ENCODE data around the gene RALB.

Gene RALB

GRCh38 chr2:120260736-120261135 lies 8.1 kb downstream of the RALB start:
- no peak for DNase-seq (ENCODE audit: low read depth, low spot score)
- H3K9ac ChIP-seq (ENCODE audit: insufficient read length): no peak overlapping the region
- H3K4me3 ChIP-seq: no peak overlapping the region
- H3K36me3 ChIP-seq (ENCODE audit: insufficient read depth, low read length): no peaks in the 10 kb centered on the region
- TF ChIP-seq POLR2AphosphoS5 (IDR thresholded peaks at IDR 0.05; ENCODE audit: borderline replicate concordance, low read depth, low read length) (no peak), FOXP2 (optimal IDR thresholded peaks at IDR 0.05; ENCODE audit: control extremely low read depth, extremely low read length, insufficient read depth) (no peak)
- H3K9me3 ChIP-seq (ENCODE audit: low read depth, low read length): no peaks in the 10 kb centered on the region
- H3K27ac ChIP-seq: no peak overlapping the region

- no peak for DNase-seq (ENCODE audit: low read depth, low spot score)
- TF ChIP-seq FOXP2 (optimal IDR thresholded peaks at IDR 0.05; ENCODE audit: control extremely low read depth, extremely low read length, insufficient read depth) (no peak), POLR2AphosphoS5 (IDR thresholded peaks at IDR 0.05; ENCODE audit: borderline replicate concordance, low read depth, low read length) (no peak), EZH2 (IDR thresholded peaks at IDR 0.05) (no peak)
- Histone ChIP-seq H3K27ac (no peak overlapping the region), H3K36me3 (ENCODE audit: insufficient read depth, low read length) (no peaks in the 10 kb centered on the region), H3K9ac (ENCODE audit: insufficient read length) (no peak overlapping the region), H3K9me3 (ENCODE audit: low read depth, low read length) (no peaks in the 10 kb centered on the region), H3K4me3 (no peak overlapping the region)
These were observed 8.8 kb downstream of the RALB start for GRCh38 chr2:120261387-120262006.

GRCh38 chr2:120262150-120262549 lies 9.5 kb downstream of the RALB start:
- DNase-seq (ENCODE audit: low read depth, low spot score): no peak
- Histone ChIP-seq H3K9me3 (ENCODE audit: low read depth, low read length) (no peaks in the 10 kb centered on the region), H3K9ac (ENCODE audit: insufficient read length) (no peak overlapping the region), H3K4me3 (no peak overlapping the region), H3K27ac (no peak overlapping the region), H3K36me3 (ENCODE audit: insufficient read depth, low read length) (no peaks in the 10 kb centered on the region)
- TF ChIP-seq EZH2 (IDR thresholded peaks at IDR 0.05) (no peak), FOXP2 (optimal IDR thresholded peaks at IDR 0.05; ENCODE audit: control extremely low read depth, extremely low read length, insufficient read depth) (no peak), POLR2AphosphoS5 (IDR thresholded peaks at IDR 0.05; ENCODE audit: borderline replicate concordance, low read depth, low read length) (no peak)

- no peak for DNase-seq (ENCODE audit: low read depth, low spot score)
- no peak overlapping the region for H3K9ac ChIP-seq (ENCODE audit: insufficient read length)
- H3K36me3 ChIP-seq (ENCODE audit: insufficient read depth, low read length): no peaks in the 10 kb centered on the region
- no peak for TF ChIP-seq FOXP2 (optimal IDR thresholded peaks at IDR 0.05; ENCODE audit: control extremely low read depth, extremely low read length, insufficient read depth)
- TF ChIP-seq EZH2 (IDR thresholded peaks at IDR 0.05): no peak
- TF ChIP-seq POLR2AphosphoS5 (IDR thresholded peaks at IDR 0.05; ENCODE audit: borderline replicate concordance, low read depth, low read length): no peak
- no peaks in the 10 kb centered on the region for H3K9me3 ChIP-seq (ENCODE audit: low read depth, low read length)
- no peak overlapping the region for H3K27ac ChIP-seq
- no peak overlapping the region for H3K4me3 ChIP-seq
These were observed 10.2 kb downstream of the RALB start for GRCh38 chr2:120262761-120263428.

GRCh38 chr2:120265006-120265405 lies 12.4 kb downstream of the RALB start:
- TF ChIP-seq POLR2AphosphoS5 (IDR thresholded peaks at IDR 0.05; ENCODE audit: borderline replicate concordance, low read depth, low read length) (no peak), EZH2 (IDR thresholded peaks at IDR 0.05) (no peak), FOXP2 (optimal IDR thresholded peaks at IDR 0.05; ENCODE audit: control extremely low read depth, extremely low read length, insufficient read depth) (no peak)
- no peak for DNase-seq (ENCODE audit: low read depth, low spot score)
- no peaks in the 10 kb centered on the region for H3K9me3 ChIP-seq (ENCODE audit: low read depth, low read length)

GRCh38 chr2:120267348-120267747 lies 14.7 kb downstream of the RALB start:
- TF ChIP-seq FOXP2 (optimal IDR thresholded peaks at IDR 0.05; ENCODE audit: control extremely low read depth, extremely low read length, insufficient read depth) (no peak), POLR2AphosphoS5 (IDR thresholded peaks at IDR 0.05; ENCODE audit: borderline replicate concordance, low read depth, low read length) (no peak), EZH2 (IDR thresholded peaks at IDR 0.05) (no peak)

More at GRCh38 chr2:120265006-120265405, 12.4 kb downstream of the RALB start:
- H3K27ac ChIP-seq: no peak overlapping the region
- H3K9ac ChIP-seq (ENCODE audit: insufficient read length): no peak overlapping the region
- no peak overlapping the region for H3K4me3 ChIP-seq
- H3K36me3 ChIP-seq (ENCODE audit: insufficient read depth, low read length): no peaks in the 10 kb centered on the region

GRCh38 chr2:120269076-120269744 lies 16.6 kb downstream of the RALB start:
- DNase-seq (ENCODE audit: low read depth, low spot score): no peak
- no peak overlapping the region for H3K4me3 ChIP-seq
- no peaks in the 10 kb centered on the region for H3K36me3 ChIP-seq (ENCODE audit: insufficient read depth, low read length)
- H3K9me3 ChIP-seq (ENCODE audit: low read depth, low read length): no peaks in the 10 kb centered on the region
- no peak overlapping the region for H3K9ac ChIP-seq (ENCODE audit: insufficient read length)
- TF ChIP-seq POLR2AphosphoS5 (IDR thresholded peaks at IDR 0.05; ENCODE audit: borderline replicate concordance, low read depth, low read length): no peak
- TF ChIP-seq EZH2 (IDR thresholded peaks at IDR 0.05): no peak
- TF ChIP-seq FOXP2 (optimal IDR thresholded peaks at IDR 0.05; ENCODE audit: control extremely low read depth, extremely low read length, insufficient read depth): no peak
- no peak overlapping the region for H3K27ac ChIP-seq

More at GRCh38 chr2:120267348-120267747, 14.7 kb downstream of the RALB start:
- no peak for DNase-seq (ENCODE audit: low read depth, low spot score)
- H3K9ac ChIP-seq (ENCODE audit: insufficient read length): no peak overlapping the region
- H3K27ac ChIP-seq: no peak overlapping the region
- no peaks in the 10 kb centered on the region for H3K9me3 ChIP-seq (ENCODE audit: low read depth, low read length)
- H3K4me3 ChIP-seq: no peak overlapping the region
- no peaks in the 10 kb centered on the region for H3K36me3 ChIP-seq (ENCODE audit: insufficient read depth, low read length)

GRCh38 chr2:120269816-120270215 lies 17.2 kb downstream of the RALB start:
- TF ChIP-seq EZH2 (IDR thresholded peaks at IDR 0.05) (no peak), POLR2AphosphoS5 (IDR thresholded peaks at IDR 0.05; ENCODE audit: borderline replicate concordance, low read depth, low read length) (no peak), FOXP2 (optimal IDR thresholded peaks at IDR 0.05; ENCODE audit: control extremely low read depth, extremely low read length, insufficient read depth) (no peak)
- H3K9ac ChIP-seq (ENCODE audit: insufficient read length): no peak overlapping the region
- H3K4me3 ChIP-seq: no peak overlapping the region
- H3K9me3 ChIP-seq (ENCODE audit: low read depth, low read length): no peaks in the 10 kb centered on the region
- H3K27ac ChIP-seq: no peak overlapping the region
- no peak for DNase-seq (ENCODE audit: low read depth, low spot score)
- H3K36me3 ChIP-seq (ENCODE audit: insufficient read depth, low read length): no peaks in the 10 kb centered on the region

Data from SK-N-MC (cell line).